Activated naive CD4-positive, alpha-beta T cell treated with anti-CD3 and anti-CD28 coated beads, Interleukin-2, amount 50 U/mL, for 72 hours (primary cell): ENCODE measurements around the gene FAM170B. TPM values are rescaled to one million over a fixed set of nuclear protein-coding genes. Genes with fewer than 3 reads are reported as not detected.

Source experiments
- ATAC-seq, 2 donors: fragments of 150-1000 bp; cut with Tn5 transposase; 2 replicates each; pipeline ENCODE4 v1.10.0; 2021; ENCODE audit warnings: mild to moderate bottlenecking in 2 of 2, moderate library complexity in 2 of 2
- DNase-seq, 2 donors: peaks; one replicate each; pipeline ENCODE4 v3.0.0; 2021 to 2022; ENCODE audit warnings: low spot score in 2 of 2
- H3K27ac Mint-ChIP-seq, 2 donors: one replicate each; pipeline ENCODE4 v1.8.0; 2022; ENCODE audit warnings: mild to moderate bottlenecking in 2 of 2, mixed read lengths in 2 of 2
- H3K36me3 Mint-ChIP-seq, 2 donors: one replicate each; pipeline ENCODE4 v1.8.0; 2022; ENCODE audit warnings: mixed read lengths in 2 of 2
- H3K9me3 Mint-ChIP-seq, 2 donors: one replicate each; pipeline ENCODE4 v1.8.0; 2022; ENCODE audit warnings: mixed read lengths in 2 of 2
- total RNA-seq, 2 donors: library from RNA; stranded (reverse); gene quantifications; one replicate each; pipeline ENCODE4 v1.2.3, GENCODE V29; 2022

The FAM170B gene
- total RNA-seq, 2 donors from 2014 or later, result not detected

DNA sequence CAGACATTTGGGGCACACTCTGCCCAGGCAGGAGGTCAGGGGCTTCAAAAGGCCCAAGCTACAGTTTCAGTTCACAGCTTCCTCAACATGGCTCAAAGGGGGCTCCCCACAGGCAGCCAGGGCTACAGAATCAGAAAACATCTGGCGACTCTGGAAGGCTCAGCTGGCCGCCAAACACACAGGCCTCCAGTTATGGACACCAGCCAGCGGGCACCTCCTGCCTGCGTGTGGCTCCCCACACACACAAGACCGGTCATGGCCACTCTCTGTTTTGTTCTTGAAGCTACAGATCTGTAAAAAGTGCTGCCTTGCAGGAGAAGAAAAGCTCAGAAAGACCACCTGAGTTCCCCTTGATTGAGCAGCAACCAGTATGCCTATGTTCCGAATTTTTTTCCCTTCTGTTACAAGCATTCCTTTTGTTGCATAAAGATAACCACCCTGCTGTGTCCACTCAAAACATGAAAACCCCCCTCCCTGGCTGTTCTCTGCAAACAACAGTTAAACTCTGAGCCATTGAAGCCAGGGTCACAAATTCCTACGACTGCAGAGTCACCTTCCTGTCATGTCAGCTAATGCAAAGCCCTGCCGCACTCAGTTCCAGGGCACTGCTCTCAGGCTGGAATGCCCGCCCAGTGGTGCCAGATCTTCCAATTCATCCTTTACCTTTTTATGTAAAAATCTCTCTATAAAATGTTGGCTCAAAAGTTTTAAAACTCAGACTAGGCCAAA is 52.1 kb downstream of the FAM170B start:
- DNase-seq (no peak), ATAC-seq (no peak)
- Mint-ChIP-seq H3K36me3 (no peaks in the 10 kb centered on the region), H3K27ac (no peak overlapping the region), H3K9me3 (peaks cover under 1 to 4% of the 10 kb centered on the region in 2 donors)

Other genes starting within 250 kb of the FAM170B start
- gene LRRC18, start 194.2 kb downstream of the FAM170B start, total RNA-seq, result not detected
- gene VSTM4, start 18.5 kb downstream of the FAM170B start, total RNA-seq, result not detected
- 1 to 10 TPM; 2.0 to 4.0 TPM for gene TMEM273, start 54.4 kb upstream of the FAM170B start, total RNA-seq
- not detected for gene C10orf71, start 165.1 kb upstream of the FAM170B start, total RNA-seq